Activated CD4-positive, alpha-beta T cell treated with anti-CD3 and anti-CD28 coated beads, Interleukin-2, amount 10 ng/mL, durations not matched to agents 24 days and 14 days (primary cell): ENCODE data around the gene TSPAN8. TPM values are rescaled to one million over a fixed set of nuclear protein-coding genes. Genes with fewer than 3 reads are reported as not detected.
"Not testable (repeated sequence)": the region's sequence is repeated elsewhere in the genome, so short reads cannot be mapped to it uniquely, and the experiment has no call there.

Source experiments
- DNase-seq: peaks from one replicate; pipeline ENCODE4 v3.0.0; 2022
- H3K27ac Mint-ChIP-seq: one replicate; pipeline ENCODE4 v1.8.0; 2022; ENCODE audit warnings: mild to moderate bottlenecking, mixed read lengths
- H3K27me3 Mint-ChIP-seq: one replicate; pipeline ENCODE4 v1.8.0; 2022; ENCODE audit warnings: mixed read lengths
- H3K36me3 Mint-ChIP-seq: one replicate; pipeline ENCODE4 v1.8.0; 2022; ENCODE audit warnings: low read depth, mild to moderate bottlenecking, mixed read lengths
- H3K4me1 Mint-ChIP-seq: one replicate; pipeline ENCODE4 v1.8.0; 2021; ENCODE audit warnings: mixed read lengths
- H3K4me3 Mint-ChIP-seq: one replicate; pipeline ENCODE4 v1.8.0; 2022; ENCODE audit warnings: mild to moderate bottlenecking, moderate library complexity, mixed read lengths
- H3K9me3 Mint-ChIP-seq: one replicate; pipeline ENCODE4 v1.8.0; 2021; ENCODE audit warnings: mixed read lengths
- intact Hi-C: fragments of 100-400 bp; cut with micrococcal nuclease; formaldehyde crosslinking; loops from one replicate; pipeline ENCODE4 v1.15.1; 2023
- total RNA-seq: library from RNA; stranded (reverse); gene quantifications from 2 replicates; pipeline ENCODE4 v1.2.3, GENCODE V29; 2022

The TSPAN8 gene
- total RNA-seq, 1 donor from 2014 or later: not detected

DNA sequence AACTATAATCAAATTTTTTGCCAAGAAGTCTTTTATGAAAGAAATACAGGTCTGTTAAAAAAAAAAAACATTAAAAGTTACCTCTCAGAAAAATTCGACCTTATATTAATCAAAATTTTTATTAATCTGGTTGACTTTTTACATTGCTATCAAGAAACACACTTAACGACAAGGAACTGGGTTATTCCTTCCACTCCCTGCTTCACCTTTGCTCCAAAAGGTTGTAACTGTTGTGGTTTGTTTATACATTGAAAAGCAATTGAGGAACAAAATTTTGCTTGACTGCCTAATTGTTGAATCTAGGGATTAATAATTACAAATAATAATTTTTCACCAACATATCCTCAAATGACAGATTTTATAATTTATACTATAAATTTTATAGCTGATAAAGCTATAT lies 28.4 kb downstream of the TSPAN8 start:
- H3K4me3 Mint-ChIP-seq: no peak overlapping the region
- H3K9me3 Mint-ChIP-seq: no peaks in the 10 kb centered on the region
- intact Hi-C loops: no loop called here
- no peaks in the 10 kb centered on the region for H3K36me3 Mint-ChIP-seq
- no peak for DNase-seq
- no peak overlapping the region for H3K27ac Mint-ChIP-seq
- no peaks in the 10 kb centered on the region for H3K27me3 Mint-ChIP-seq
- no peaks in the 10 kb centered on the region for H3K4me1 Mint-ChIP-seq

DNA sequence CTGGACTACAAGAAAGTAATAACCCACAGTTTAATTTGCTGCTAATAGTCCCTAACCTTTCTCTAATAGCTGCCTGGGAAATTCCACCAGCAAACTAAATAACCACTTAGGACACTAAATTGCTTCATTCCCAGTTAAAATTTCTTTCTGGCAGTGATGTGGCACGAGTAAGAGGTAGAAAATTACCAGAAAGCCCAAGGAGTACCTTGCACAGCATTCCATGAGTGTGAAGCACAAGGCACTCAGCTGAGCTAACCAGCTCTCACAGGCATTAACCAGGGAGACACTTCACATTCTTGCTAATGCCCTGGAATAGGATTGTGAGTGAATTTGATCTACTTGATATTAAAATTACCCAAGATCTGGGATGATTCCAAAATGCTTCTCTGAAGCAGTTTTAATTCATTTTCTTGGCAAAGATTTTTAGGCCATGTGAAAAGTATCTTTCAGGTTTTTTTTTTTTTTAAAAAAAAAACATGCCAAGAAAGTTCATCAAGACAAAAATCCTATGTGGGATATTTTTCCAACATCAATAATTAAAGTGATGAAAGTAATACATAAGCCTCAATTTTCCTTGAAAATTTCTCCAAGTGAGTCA lies 29.5 kb downstream of the TSPAN8 start:
- no peak for DNase-seq
- H3K27me3 Mint-ChIP-seq: no peaks in the 10 kb centered on the region
- intact Hi-C loops: no loop called here
- H3K27ac Mint-ChIP-seq: no peak overlapping the region
- H3K4me3 Mint-ChIP-seq: no peak overlapping the region
- H3K4me1 Mint-ChIP-seq: no peaks in the 10 kb centered on the region
- H3K9me3 Mint-ChIP-seq: no peaks in the 10 kb centered on the region
- no peaks in the 10 kb centered on the region for H3K36me3 Mint-ChIP-seq

DNA sequence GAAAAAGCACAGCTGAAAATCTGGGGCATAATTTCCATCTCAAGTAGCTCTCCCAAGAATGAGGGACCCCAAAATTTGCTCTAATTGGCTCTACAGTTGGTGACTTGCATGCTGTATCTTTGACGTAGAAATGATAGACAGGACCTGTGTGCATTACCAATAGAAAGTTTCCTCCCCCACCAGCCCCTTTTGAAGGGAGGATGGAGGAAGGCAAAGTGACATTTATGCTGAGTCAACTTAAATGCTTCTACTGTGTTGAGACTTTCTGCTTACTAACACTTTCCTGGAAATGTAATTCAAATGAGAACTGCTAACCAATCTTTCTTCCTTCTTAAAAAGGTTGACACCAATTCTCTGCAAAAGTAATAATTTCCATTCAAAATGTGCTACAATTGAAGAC lies 31.9 kb downstream of the TSPAN8 start:
- Mint-ChIP-seq H3K4me3 (no peak overlapping the region), H3K36me3 (no peaks in the 10 kb centered on the region), H3K4me1 (no peaks in the 10 kb centered on the region), H3K27ac (no peak overlapping the region), H3K9me3 (no peaks in the 10 kb centered on the region), H3K27me3 (no peaks in the 10 kb centered on the region)
- intact Hi-C loops: no loop called here
- no peak for DNase-seq

DNA sequence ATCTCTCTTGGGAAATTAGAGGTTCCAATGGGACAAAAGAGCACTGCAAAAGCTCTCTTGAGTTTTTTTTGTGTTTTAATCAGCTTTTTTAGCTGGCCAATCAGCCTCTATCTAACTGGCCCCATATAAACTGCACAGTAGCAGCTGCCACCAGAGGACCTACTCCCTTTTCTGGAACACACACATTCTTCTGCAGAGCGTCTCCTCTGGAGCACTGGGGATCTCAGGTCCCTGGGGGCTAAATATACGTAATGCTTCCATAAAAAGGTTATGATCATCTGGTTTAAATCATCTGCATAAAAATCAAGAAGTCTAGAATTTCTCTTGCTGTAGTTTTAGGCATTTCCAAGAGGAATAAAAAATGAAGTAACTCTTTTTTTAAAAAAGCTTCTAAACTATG lies 32.3 kb downstream of the TSPAN8 start:
- Mint-ChIP-seq H3K27me3 (no peaks in the 10 kb centered on the region), H3K9me3 (no peaks in the 10 kb centered on the region), H3K27ac (no peak overlapping the region), H3K36me3 (no peaks in the 10 kb centered on the region), H3K4me1 (no peaks in the 10 kb centered on the region), H3K4me3 (no peak overlapping the region)
- intact Hi-C loops: no loop called here
- no peak for DNase-seq

DNA sequence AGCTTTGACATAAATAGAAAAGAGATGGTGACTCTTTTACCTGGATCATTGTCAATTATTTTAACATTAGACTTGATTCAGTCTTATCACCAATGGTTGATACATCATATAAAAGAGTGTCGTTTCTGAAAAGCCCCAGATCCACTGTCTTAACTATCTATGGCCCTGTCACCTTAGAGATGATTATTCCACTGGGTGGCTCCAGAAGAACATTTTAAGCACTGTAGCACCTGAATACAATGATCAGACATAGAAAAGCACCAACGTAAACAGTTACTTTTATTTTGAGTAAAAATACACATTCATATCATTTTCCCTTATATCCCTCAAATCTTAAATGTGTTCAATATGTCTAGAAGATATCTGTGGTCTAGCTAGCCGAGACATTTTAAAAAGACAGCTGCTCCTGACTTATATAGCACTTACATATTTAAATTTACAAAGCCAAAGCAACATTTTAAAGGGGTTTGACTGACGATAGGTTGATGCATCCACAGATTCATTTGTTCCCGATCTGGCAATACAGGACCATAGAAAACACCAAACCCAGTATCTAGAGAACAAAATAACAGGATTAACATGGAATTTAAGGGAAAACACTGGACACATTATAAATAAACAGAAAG lies 32.9 kb downstream of the TSPAN8 start:
- no peak overlapping the region for H3K4me3 Mint-ChIP-seq
- no peaks in the 10 kb centered on the region for H3K27me3 Mint-ChIP-seq
- H3K9me3 Mint-ChIP-seq: no peaks in the 10 kb centered on the region
- DNase-seq: no peak
- H3K36me3 Mint-ChIP-seq: no peaks in the 10 kb centered on the region
- intact Hi-C loops: no loop called here
- H3K4me1 Mint-ChIP-seq: no peaks in the 10 kb centered on the region
- H3K27ac Mint-ChIP-seq: no peak overlapping the region

DNA sequence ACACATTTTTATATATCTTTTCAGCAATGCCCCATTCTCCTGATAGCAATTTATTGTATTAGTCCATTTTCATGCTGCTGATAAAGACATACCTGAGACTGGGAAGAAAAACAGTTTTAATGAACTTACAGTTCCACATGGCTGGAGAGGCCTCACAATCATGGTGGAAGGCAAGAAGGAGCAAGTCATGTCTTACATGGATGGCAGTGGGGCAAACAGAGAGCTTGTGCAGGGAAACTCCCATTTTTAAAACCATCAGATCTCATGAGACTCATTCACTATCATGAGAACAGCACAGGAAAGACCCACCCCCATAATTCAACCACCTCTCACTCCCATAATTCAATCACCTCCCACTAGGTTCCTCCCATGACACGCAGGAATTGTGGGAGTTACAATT lies 44.7 kb downstream of the TSPAN8 start:
- H3K4me1 Mint-ChIP-seq, DNase-seq, H3K27ac Mint-ChIP-seq, intact Hi-C loops, H3K27me3 Mint-ChIP-seq, H3K9me3 Mint-ChIP-seq, H3K4me3 Mint-ChIP-seq, H3K36me3 Mint-ChIP-seq: not testable (repeated sequence)

DNA sequence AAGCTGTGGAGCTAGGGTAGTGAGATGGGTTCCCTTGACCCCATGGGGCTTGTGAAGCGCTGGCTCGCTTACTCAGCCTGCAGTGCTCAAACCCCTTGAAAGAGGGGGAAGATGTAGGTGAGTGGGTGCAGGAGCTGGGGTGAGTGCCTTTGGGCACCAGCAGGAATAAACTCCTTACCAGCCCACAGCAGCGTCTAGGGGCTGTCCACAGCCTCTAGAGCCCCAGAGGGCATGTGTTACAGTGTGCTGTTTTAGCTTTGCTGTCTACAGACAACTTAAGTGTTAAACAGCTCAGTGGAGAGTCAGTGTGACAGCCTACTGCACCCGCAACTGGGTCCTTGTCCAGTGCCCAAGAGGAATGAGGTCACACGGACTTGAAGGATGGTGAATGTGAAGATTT lies 48.0 kb downstream of the TSPAN8 start:
- Mint-ChIP-seq H3K9me3 (peaks cover 4% of the 10 kb centered on the region), H3K4me1 (no peaks in the 10 kb centered on the region), H3K4me3 (no peak overlapping the region), H3K27ac (no peak overlapping the region), H3K27me3 (no peaks in the 10 kb centered on the region), H3K36me3 (no peaks in the 10 kb centered on the region)
- no peak for DNase-seq
- intact Hi-C loops: no loop called here

DNA sequence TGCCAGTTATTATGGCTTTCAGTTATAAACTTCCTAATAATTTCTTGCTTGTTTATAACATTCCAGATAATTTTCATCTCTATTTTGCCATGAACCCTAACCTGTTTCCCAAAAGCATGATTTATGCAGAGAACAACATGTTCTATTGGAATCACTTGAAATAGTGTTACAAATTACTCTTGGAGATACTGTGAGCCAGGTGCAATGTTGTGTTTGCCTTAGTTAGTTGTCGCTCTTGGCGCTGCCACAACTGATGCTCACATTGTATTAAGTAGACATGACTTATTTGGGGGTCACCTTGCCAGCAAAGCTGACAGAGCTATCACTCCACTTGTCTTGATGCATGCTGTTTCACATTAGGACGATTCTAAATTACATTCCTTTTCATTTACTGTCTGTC lies 49.4 kb downstream of the TSPAN8 start:
- DNase-seq: no peak
- Mint-ChIP-seq H3K9me3 (peaks cover 4% of the 10 kb centered on the region), H3K36me3 (no peaks in the 10 kb centered on the region), H3K27ac (no peak overlapping the region), H3K4me1 (no peaks in the 10 kb centered on the region), H3K4me3 (no peak overlapping the region), H3K27me3 (no peaks in the 10 kb centered on the region)
- intact Hi-C loops: no loop called here

DNA sequence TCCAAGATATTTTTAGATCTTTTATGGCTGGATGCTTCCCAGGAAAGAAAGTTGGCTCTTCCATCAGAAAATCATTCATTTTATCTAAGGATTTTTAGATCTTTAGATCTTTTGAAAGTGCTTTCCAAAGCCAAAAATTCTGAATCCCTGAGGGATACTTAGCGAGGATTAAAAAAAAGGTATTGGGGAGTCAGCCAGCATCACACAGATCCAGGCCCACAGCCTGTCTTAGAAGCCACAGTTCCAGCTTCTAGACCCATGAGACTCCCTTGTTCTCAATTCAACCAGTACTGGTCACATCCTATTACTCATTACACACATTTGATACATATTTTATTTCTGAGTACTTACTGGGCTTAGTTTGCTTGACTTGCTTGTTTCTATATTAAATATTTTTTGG lies 49.9 kb downstream of the TSPAN8 start:
- no peak overlapping the region for H3K27ac Mint-ChIP-seq
- H3K27me3 Mint-ChIP-seq: no peaks in the 10 kb centered on the region
- peaks cover 2% of the 10 kb centered on the region for H3K9me3 Mint-ChIP-seq
- no peak overlapping the region for H3K4me3 Mint-ChIP-seq
- DNase-seq: no peak
- intact Hi-C loops: no loop called here
- H3K36me3 Mint-ChIP-seq: no peaks in the 10 kb centered on the region
- H3K4me1 Mint-ChIP-seq: no peaks in the 10 kb centered on the region

DNA sequence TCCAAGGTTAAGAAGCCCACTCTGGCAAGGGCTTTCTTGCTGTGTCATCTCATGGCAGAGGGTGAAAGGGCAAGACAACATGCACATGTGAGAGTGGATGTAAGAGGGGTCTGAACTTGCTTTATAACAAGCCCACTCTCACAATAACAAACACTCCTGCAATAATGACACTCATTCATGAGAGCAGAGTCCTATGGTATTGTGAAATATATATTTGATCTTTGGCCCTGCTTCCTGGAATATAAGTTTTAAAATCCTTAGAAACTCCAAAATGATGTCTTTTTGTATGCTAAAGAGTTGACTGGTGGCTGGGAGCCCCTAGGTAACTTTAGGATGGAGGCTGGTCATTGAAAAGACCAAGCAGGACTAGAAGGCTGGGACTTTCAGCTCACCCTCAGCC lies 51.8 kb downstream of the TSPAN8 start:
- Mint-ChIP-seq H3K4me3 (no peak overlapping the region), H3K36me3 (no peaks in the 10 kb centered on the region), H3K27ac (no peak overlapping the region), H3K27me3 (no peaks in the 10 kb centered on the region), H3K9me3 (no peaks in the 10 kb centered on the region), H3K4me1 (no peaks in the 10 kb centered on the region)
- intact Hi-C loops: no loop called here
- DNase-seq: no peak

DNA sequence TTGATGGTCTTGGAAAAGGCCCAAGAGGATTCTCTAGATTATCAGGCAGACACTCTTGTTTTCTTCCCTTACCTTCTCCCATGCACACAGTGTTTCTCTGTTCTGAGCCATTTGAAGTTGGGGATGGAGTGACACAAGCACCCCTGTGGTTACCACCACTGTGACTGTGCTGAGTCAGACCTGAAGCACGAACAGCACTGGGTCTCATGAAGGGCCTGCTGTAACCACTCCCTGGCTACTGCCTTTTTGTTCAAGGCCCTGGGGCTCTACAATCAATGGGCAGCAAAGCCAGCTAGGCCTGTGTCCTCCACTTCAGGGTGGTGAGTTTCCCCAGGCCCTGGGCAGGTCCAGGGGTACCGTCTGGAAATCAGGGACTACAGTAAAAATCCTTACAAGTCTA lies 65.5 kb downstream of the TSPAN8 start:
- no peaks in the 10 kb centered on the region for H3K36me3 Mint-ChIP-seq
- intact Hi-C loops: no loop called here
- no peak for DNase-seq
- no peaks in the 10 kb centered on the region for H3K4me1 Mint-ChIP-seq
- no peaks in the 10 kb centered on the region for H3K27me3 Mint-ChIP-seq
- H3K9me3 Mint-ChIP-seq: peaks cover 3% of the 10 kb centered on the region
- no peak overlapping the region for H3K4me3 Mint-ChIP-seq
- H3K27ac Mint-ChIP-seq: no peak overlapping the region

DNA sequence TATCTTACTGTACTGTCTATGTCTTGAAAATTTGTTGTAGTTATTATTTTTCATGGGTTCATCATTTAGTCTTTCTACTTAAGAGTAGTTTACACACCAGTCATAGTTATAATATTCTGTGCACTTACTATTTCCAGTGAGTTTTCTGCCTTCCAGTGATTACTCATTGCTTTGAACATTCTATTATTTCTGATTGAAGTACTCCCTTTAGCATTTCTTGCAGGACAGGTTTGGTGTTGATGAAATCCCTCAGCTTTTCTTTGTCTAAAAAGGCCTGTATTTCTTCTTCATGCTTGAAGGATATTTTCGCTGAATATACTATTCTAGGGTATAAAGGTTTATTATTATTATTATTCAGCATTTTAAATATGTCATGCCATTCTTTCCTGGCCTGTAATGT lies 66.8 kb downstream of the TSPAN8 start:
- DNase-seq: no peak
- intact Hi-C loops: no loop called here
- Mint-ChIP-seq H3K9me3 (peaks cover 3% of the 10 kb centered on the region), H3K27ac (no peak overlapping the region), H3K4me1 (no peaks in the 10 kb centered on the region), H3K4me3 (no peak overlapping the region), H3K36me3 (no peaks in the 10 kb centered on the region), H3K27me3 (no peaks in the 10 kb centered on the region)

DNA sequence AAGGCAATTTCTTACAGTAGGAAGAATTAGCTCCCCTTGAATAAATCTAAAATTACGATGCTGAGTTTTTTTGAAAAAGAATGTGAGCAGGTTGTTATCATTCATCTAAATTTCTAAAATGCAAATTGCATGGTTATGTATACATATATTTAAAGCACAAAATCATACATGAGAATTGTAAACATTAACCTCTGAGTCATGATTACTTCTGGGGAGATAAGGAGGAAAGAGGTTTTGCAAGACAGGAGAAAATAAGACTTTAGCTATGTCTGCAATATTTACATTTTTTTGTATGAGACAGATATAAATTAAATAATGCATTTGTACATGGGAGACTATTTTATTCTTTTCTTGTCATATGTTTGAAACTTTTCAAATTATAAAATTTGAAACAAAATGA lies 72.2 kb downstream of the TSPAN8 start:
- intact Hi-C loops: no loop called here

DNA sequence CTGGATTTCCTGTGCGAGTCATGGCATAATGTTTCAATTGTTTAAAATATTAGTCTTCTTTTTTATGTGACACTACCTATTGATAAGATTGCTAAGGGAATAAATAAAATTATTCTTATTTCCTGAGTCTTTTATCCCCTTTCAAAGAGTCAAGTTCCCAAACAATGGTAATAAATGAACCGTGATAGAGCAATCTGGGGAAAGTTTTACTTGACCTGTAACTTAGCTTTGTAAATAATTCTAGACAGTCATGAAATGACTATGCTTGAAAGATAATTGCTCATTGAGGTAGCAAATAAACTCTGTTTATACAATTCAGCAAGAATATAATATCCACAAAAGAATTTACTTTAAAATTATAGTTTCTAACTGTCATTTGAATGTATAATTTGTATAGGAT lies 82.1 kb downstream of the TSPAN8 start:
- intact Hi-C loops: no loop called here
- Mint-ChIP-seq H3K27ac (no peak overlapping the region), H3K4me1 (no peaks in the 10 kb centered on the region)

More for the DNA sequence above, 72.2 kb downstream of the TSPAN8 start:
- H3K27me3 Mint-ChIP-seq: no peaks in the 10 kb centered on the region
- no peaks in the 10 kb centered on the region for H3K36me3 Mint-ChIP-seq
- H3K4me1 Mint-ChIP-seq: no peaks in the 10 kb centered on the region
- H3K27ac Mint-ChIP-seq: no peak overlapping the region
- H3K9me3 Mint-ChIP-seq: no peaks in the 10 kb centered on the region
- no peak for DNase-seq
- H3K4me3 Mint-ChIP-seq: no peak overlapping the region

More for the DNA sequence above, 82.1 kb downstream of the TSPAN8 start:
- no peak for DNase-seq
- H3K27me3 Mint-ChIP-seq: no peaks in the 10 kb centered on the region
- no peak overlapping the region for H3K4me3 Mint-ChIP-seq
- H3K36me3 Mint-ChIP-seq: no peaks in the 10 kb centered on the region
- no peaks in the 10 kb centered on the region for H3K9me3 Mint-ChIP-seq
